ENCODE data around the gene NEAT1.
A peak's percentile ranks its signal among the peaks of the same experiment; 100 is the strongest.
"Not testable (repeated sequence)": the region's sequence is repeated elsewhere in the genome, so short reads cannot be mapped to it uniquely, and the experiment has no call there.

NEAT1 gene

DNA sequence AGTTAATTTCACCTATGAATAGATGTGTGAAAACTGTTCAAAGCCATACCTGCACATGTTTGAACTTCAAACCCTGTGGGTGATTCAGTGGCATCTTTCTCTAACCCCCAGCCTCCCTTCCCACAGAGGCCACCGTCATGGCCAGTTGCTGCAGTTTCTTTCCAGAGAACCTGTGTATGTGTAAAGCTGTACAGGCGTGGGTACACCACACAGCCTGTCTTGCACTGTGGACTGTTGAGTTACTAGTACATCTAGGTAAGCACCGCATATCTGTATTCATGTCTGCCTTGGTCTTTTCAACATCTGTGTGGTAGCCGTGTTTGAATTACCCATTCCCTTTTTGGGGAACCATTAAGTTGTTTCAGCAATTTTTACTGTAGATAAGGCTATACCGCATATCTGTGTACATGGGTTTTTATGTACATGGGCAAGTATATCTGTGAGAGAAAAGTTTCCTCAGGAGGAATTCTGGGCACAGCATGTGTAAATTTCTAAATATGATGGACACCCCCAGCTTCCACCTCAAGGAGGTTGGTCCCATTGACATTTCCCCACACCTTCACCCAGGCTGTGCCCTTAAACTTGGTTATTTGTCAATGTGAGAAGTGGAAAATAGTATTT is 13.9 kb downstream of the NEAT1 start:
- DNase-seq = no peak

DNA sequence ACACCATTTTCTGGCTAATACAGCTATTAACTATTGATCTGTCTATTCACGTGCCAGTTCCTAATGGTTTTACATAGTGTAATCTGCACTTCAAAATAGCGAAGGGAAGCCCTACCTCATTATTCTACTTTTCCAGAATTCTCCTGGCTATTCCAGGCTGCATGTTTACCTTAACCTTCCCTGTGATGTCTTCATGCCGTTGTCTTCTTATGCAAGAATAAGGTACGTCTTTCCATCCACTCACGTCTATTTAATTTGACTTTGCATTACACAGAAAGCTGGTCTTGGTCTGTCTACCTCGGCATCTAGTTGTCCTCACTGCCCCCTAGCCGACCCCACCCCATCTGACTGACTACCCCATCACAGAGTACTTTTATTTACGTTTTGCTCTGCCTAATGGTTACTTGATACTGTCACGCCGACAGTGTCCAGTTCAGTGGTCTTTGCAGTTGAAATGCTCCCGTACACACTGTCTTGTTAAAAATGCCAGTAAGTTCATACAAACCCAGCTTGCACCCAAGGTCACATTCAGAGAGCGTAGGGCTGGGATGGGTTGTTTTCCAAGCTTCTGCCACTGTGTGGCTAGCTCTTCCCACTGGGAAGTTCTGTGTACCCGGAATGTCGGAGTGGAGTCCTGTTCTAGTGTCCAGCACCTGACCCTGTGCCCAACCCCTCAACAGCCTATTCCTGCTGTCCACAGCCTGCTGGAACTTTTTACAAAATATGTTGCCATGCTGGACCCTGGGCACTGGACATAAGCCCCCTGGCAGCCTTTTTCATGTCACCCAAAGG is 15.0 kb downstream of the NEAT1 start:
- DNase-seq = no peak

DNA sequence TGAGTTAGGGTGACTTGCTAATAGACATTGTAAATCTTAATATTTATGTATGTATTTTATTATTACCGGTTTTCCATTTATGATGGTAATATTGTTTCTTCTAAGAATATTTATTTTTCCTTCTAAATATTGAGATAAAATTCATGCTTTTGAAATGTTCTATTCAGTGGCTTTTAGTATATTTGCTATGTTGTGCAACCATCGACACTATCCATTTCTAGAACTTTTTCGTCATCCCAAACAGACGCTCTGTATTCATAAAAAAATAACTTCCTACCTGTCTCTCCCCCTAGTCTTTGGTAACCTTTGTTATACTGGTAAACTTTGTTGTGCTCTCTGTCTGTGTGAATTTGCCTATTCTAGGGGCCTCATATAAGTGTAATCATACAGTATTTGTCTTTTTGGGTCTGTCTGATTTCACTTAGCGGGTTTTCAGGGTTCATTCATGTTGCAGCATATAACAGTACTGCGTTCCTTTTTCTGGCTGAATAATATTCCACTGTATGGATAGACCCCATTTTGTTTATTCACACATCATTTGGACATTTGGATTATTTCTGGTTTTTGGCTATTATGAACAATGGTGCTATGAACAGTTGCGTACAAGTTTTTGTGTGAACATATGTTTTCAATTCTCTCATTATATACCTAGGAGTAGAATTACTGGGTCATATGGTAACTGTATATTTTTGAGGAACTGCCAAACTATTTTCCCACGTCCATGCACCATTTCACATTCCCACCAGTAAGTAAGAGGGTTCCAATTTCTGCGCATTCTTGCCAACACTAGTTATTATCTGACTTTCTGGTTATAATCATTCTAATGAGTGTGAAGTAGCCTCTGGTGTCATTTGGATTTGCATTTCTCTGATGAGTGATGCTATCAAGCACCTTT is 15.9 kb downstream of the NEAT1 start:
- DNase-seq = no peak

DNA sequence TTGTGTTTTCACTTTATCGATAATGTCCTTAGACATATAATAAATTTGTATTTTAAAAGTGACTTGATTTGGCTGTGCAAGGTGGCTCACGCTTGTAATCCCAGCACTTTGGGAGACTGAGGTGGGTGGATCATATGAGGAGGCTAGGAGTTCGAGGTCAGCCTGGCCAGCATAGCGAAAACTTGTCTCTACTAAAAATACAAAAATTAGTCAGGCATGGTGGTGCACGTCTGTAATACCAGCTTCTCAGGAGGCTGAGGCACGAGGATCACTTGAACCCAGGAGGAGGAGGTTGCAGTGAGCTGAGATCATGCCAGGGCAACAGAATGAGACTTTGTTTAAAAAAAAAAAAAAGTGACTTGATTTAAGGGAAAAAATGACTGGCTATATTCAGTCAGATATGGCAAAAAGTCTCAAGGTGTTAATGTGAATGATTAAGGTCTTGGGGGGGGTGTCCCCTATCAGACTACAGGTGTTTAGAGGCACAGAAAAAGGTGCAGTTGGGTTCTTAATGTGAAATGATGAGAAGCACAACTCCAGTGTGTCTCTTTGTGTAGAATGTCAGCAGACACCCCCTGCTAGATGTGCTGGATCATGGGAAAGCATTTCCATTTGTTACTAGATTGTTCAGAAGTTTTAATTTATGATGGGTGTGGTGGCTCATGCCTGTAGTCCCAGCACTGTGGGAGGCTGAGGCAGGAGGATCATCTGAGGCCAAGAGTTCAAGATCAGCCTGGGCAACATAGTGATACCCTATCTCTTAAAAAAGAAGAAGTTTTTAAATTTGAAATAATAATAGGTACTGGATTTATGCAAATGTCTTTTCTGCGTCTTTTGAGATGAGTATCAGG is 17.0 kb downstream of the NEAT1 start:
- no peak for DNase-seq

DNA sequence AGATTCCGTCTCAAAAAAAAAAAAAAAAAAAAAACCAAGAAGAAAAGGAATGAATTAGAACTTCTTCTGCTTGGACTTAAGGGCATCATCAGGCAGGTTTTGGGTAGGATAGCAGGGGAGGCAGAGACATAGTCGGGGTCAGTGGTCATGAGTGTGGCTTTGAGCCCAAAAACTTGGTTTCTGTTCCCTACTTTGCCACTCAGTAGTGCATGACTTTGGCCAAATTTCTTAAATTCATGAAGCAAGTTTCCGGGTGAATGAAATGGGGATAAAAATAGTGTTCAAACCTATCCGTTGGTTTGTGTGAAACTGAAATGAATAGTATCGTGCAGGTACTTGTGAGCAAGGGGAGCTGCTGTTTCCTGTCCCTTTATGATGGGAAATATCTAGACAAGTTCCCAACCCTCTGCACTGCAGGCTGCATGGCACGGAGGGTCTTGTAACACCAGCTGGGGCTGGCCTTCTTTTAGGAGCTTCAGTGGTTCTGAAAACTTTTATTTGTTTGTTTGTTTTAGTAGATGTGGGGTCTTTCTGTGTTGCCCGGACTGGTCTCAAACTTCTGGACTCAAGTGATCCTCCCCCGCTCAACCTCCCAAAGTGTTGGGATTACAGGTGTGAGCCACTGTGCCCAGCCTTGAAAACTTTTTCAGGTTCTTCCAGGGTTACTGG is 18.4 kb downstream of the NEAT1 start:
- DNase-seq = no peak

DNA sequence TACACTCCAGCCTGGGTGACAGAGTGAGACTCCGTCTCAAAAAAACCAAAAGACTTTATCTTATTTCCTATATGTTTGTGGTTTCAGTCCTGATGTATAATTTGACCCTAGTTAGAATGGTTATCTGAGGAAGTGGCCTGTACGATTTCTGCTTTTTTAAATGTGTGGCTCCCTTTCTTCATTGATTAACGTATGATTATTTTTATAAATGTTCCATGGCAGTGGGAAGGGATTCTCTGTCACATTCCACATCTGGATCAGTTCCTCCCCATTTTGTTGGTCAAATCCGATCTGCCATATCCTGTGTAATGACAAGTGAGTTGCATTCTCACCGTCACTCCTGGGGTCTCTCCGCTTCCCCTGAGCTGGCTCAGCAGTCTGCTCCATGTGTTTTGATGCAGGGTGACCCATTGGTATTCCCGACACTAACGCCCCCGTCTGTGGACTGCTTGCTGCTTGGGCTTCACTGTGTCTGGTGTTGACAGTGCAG is 20.3 kb downstream of the NEAT1 start:
- DNase-seq = no peak

DNA sequence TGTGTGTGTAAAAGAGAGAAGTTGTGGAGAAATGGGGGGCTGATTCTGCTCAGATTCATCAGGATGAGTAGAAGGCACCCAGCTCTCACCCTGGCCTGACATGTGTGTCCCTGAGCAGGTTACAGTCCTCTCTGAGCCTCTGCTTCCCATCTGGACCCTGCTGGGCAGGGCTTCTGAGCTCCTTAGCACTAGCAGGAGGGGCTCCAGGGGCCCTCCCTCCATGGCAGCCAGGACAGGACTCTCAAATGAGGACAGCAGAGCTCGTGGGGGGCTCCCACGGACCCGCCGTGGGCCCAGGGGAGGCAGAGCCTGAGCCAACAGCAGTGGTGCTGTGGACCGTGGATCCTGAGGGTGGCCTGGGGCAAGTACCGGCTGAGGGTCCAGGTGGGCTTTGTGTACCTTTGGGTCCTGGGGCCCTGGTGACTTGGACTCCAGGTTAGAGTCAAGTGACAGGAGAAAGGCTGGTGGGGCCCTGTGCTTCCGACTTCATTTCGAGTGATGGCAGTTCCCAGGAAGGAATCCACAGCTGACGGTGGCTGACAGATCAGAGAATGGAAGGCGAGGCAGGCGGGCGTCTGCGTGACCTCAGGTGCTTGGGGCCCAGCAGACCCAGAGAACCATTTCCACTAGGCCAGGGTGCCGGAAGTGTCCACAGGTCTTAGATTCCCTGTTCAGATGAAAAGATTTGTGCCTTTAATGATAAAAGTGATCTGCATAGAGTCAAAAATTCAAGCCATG is 21.9 kb downstream of the NEAT1 start:
- no peak for DNase-seq

DNA sequence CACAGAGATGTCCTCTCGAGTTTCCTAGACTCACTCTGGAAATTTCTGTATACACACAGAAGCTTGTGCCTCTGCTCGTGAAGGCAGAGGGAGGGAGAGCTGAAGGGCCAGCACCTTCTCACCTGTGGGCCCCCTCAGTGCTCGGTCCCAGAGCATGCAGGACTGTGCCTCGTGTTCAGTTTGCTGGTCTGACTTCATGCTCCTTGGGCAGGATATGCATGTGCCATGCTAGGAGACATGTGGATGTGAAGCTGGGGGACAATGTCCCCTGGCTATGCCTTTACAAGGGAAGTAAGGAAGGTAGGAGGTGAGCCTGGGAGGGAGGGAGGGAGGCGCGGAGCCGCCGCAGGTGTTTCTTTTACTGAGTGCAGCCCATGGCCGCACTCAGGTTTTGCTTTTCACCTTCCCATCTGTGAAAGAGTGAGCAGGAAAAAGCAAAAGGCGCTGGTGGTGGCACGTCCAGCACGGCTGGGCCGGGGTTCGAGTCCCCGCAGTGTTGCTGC is 22.6 kb downstream of the NEAT1 start:
- no peak for DNase-seq

DNA sequence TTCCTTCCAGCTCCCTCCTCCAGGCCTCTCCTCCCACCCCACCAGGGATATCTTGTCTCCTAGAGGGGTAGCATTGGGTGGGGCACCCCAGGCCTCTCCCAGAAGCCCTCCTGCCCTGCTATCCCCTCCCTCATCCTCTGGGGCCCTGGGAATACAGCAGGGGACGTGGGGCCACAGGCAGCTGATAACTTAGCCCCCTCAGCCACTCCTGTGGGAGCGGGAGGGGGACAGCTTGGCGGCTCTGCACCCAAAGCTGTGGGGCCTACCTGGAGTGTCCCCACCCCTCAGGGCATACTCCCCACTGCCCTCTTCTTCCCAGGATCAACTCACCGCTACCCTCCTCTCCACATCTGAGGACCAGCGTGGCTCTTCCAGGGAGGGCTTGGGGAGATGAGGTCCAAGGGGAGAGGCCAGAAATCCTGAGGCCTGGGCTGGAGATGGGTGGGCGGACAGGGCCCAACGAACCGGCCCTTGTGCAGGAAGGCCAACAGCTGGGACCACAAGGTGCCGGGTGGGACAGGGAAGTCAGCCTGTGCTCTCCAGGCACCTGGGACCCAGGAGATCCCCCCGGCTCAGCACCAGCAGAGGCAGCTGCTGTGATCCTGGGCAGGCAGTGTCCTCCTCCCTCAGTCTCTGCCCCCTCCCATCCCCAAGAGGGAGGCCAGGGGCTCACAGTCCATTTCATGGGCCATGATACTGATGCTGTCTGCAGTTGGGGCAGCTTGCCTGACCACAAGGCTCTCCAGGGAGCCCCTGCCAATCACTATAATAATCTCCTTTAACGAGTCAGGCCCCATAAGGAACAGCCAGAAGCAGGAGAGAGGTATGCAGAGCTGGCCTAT is 23.2 kb downstream of the NEAT1 start:
- DNase-seq = no peak

DNA sequence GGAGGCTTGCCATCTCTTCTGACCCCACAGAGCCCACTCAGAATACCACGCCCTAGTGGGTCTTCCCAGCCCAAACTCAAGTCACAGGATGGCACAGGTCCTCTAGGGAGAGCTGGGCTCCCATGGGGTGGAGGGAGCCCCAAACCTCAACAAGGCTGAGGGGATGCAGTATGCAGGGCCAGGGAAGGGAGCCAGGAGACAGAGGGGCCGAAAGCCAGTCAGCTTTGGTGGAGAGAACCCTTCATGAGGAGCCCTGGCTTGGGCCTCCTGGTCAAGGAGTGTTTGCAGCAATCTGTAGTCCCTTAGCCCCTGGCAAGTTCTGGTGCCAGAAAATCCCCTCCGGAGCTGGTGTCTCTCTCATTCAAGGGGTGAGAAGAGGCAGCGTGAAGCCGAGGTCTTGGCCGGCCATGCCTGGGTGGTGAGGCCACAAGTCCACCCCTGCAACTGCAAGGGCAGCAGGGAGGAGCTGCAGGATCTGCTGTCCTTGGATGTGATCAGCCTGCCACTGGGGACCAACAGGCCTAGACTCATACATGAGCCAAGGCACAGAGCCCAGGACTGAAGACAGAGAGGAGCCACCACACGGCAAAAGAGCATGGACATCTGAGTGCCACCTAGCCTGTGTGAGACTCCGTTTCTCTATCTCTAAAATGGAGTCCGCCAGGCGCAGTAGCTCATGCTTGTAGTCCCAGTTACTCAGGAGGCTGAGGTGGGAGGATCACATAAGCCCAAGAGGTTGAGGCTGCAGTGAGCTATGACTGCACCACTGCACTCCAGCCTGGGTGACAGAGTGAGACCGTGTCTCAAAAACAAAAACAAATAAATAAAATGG is 24.1 kb downstream of the NEAT1 start:
- DNase-seq = no peak

DNA sequence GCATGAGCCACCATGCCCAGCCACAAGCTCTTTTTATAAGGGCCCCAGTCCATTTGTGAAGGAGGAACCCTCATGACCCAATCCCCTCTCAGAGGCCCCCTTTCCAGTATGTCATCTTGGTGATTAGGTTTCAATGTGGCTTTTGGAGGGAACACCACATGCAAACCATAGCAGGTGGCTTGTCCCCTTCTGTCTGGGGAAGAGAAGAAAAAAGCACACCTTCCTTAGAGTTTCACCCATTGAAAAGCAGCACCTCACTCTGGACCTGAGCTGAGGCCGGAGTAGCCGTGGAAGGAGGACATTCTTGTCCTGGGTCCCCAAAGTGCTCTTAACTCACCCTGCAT is 25.4 kb downstream of the NEAT1 start:
- DNase-seq = no peak

DNA sequence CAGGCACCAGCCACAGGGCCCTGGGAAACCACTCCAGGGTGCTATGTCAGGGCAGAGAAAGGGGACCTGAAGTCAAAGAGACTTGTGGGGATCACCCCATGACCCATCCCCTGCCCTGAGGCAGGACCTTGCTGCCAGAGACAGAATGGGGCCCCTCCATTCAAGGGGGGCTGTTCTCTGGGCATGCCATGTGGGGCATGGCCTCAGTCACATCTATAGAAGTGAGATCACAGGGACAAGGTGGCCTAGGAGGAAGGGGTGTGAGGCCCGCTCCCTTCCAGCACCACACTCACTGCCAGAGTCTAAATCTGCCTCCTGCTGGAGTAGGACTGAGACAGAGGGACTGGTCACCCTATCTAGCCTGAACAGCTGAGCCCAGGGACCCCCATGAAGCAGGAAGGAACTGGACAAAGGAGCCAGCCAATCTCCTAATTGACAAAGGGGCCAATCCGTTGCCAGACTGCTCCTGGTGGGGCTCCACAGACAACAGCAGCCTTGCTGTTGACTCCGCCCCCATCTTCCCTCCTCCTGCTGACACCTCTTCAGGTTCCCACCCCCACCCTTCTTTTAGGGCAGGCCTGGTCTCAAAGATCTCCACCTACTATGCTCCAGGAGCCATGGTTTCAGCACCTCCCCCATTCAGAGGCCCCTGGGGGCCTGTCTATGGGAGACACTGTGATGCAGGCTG is 26.0 kb downstream of the NEAT1 start:
- no peak for DNase-seq

DNA sequence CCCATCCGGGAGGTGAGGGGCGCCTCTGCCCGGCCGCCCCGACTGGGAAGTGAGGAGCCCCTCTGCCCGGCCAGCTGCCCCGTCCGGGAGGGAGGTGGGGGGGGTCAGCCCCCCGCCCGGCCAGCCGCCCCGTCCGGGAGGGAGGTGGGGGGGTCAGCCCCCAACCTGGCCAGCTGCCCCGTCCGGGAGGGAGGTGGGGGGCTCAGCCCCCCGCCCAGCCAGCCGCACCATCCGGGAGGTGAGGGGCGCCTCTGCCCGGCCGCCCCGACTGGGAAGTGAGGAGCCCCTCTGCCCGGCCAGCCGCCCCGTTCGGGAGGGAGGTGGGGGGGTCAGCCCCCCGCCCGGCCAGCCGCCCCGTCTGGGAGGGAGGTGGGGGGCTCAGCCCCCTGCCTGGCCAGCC is 28.7 kb downstream of the NEAT1 start:
- not testable (repeated sequence) for DNase-seq

DNA sequence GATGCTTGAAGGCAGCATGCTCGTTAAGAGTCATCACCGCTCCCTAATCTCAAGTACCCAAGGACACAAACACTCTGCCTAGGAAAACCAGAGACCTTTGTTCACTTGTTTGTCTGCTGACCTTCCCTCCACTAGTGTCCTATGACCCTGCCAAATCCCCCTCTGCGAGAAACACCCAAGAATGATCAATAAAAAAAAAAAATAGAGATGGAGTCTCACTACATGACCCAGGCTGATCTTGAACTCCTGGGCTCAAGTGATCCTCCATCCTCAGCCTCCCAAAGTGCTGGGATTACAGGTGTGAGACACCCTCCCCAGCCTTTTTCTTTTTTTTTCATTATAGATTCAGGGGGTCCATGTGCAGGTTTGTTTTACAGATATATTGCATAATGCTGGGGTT is 29.7 kb downstream of the NEAT1 start:
- not testable (repeated sequence) for DNase-seq

DNA sequence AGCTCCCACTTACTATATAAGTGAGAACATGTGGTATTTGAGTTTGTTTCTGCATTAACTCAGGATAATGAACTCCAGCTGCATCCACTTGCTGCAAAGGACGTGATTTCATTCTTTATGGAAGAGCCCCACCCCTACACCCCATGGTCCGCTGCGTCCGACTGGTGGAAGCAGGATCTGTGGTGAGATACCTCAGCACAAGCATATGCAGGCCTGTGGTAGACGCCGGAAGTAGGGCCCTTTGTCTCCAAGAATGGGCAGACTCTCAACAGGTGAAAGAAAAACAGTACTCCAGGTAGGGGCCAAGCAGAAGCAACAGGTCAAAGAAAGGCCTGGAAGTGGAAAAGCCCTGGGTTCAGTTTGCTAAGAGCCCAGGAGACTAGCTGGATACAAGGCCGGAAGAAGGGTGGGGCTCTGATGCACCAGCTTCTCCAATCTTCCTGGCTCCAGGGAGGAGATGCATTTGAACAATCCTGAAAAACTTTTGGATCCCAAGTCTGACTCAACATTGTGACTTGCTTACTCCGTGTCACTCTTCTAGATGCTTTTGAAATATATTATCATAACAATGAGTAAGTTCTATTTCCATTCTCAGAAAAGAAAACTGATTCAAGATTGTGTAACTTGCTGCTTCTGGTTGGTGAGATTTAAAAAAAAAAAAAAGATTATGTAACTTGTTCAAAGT is 30.4 kb downstream of the NEAT1 start:
- no peak for DNase-seq

DNA sequence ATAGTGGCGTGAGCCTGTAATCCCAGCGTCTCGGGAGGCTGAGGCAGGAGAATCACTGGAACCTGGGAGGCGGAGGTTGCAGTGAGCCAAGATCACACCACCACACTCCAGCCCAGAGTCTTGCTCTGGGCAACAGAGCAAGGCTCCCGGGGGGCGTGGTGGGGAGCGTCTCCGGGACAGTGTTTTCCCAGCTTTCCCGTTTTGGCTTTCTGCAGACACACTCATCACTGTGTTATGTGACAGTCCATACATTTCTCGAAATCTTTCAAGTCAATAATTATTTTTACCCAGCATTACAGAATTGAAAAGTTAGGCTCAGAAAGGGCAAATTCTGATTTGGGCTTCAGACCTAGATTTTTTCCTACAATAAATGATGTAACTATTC is 31.7 kb downstream of the NEAT1 start:
- no peak for DNase-seq

DNA sequence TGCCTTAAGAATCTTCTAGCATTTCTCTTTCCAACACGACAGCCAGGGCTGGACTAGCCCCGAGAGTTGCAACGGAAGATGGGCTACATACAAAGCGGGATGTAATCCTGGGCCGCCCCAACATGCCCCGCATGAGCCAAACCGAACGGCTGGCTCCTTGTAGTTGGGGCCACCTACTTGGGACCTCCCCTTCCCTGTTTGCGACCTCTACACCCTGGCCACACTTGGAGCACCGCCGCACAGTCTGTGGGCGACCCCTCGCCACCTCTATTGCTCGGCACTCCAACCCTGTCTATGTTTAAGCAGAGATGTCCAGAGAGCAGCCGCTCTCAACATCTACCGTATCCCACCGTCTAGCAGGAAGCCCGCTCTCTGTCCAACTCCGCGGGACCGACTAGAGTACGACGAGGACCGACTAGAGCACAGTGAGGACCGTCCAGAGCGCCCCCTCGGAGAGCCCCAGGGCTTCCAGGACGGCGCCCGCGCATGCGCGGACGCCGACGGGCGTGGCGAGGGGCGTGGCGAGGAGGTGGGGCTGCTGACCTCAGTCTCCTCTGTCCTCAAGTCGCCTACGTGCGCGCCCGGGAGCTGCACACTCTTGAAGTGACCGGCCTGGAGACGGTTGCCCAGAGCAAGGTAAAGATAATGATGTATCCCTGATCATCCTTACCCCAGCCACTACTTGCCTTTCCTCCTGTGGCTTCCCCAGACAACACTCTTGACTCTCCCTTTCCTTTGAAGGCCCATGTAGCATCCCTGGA is 32.3 kb downstream of the NEAT1 start:
- peak; percentile 80 for DNase-seq
